GM19240 (cell line): ENCODE measurements around the gene EVX1.
A peak's percentile ranks its signal among the peaks of the same experiment; 100 is the strongest.

ENCODE experiments used
- DNase-seq: peaks from one replicate; pipeline ENCODE4 v3.0.0; 2011; ENCODE audit warnings: low spot score; ENCODE audit not compliant: insufficient read length

Gene EVX1

DNA sequence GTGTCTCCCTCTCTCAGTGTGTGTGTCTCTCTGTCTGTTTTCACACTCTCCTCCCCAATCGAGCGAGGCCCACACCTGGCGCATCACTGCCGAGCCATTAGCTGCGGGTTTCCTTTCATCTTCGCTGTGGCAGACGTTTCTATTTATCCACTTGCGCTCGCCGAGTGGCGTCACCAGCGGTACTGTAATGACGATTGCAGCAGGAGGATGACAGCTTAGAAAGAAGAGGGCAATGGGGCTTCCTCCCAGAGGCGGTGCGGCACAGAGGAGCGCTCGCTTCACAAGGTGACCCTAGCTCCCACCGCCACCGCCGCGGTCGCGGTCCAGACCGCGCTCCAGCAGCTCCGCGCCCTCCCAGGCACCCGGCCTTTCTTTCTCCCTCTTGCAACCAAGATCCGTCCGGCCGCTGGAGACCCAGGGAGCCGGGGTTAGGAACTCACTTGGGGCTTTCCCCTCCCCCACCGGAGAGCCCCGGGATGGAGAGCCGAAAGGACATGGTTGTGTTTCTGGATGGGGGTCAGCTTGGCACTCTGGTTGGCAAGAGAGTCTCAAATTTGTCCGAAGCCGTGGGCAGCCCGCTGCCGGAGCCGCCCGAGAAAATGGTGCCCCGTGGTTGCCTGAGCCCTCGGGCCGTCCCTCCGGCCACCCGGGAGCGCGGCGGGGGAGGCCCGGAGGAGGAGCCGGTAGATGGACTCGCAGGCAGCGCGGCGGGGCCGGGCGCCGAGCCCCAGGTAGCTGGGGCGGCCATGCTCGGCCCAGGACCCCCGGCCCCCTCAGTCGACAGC, at the start of gene EVX1:
TSS of gene EVX1 (plus strand) at position 248 of the 785 bp plus-strand sequence. CDS start at position 477, 229 bp downstream.
- DNase-seq = no peak

GRCh38 chr7:27193335-27194001, 49.1 kb upstream of the EVX1 start:
- DNase-seq = no peak

GRCh38 chr7:27194002-27194352, 48.6 kb upstream of the EVX1 start:
- no peak for DNase-seq

- DNase-seq = no peak
Observed at GRCh38 chr7:27194686-27195379, 47.8 kb upstream of the EVX1 start.

DNA sequence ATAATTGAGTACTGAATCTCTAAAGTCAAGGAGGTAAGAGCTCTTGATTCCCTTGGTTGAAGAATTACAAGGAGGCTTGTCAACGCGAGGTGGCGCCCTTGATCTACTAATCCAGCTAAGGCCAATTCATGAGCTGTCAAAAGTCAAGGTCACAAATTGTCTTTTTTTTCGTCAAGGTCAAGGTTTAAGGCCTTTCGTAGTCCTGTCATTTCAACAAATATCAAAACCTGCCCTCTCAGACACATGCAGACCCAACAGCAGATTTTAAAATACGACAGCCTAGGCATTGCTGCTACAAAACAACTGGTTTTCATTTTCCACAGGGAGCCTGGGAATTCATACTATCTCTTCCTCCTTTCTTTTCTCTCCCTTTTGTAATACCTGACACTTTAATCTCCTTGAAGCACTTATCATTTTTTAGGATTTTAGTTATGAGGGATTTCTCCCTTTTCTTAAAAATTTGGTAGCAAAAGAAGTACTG, 46.3 kb upstream of the EVX1 start:
- peak; percentile 77 for DNase-seq

- DNase-seq = no peak
Observed at GRCh38 chr7:27197137-27198042, 45.2 kb upstream of the EVX1 start.

DNA sequence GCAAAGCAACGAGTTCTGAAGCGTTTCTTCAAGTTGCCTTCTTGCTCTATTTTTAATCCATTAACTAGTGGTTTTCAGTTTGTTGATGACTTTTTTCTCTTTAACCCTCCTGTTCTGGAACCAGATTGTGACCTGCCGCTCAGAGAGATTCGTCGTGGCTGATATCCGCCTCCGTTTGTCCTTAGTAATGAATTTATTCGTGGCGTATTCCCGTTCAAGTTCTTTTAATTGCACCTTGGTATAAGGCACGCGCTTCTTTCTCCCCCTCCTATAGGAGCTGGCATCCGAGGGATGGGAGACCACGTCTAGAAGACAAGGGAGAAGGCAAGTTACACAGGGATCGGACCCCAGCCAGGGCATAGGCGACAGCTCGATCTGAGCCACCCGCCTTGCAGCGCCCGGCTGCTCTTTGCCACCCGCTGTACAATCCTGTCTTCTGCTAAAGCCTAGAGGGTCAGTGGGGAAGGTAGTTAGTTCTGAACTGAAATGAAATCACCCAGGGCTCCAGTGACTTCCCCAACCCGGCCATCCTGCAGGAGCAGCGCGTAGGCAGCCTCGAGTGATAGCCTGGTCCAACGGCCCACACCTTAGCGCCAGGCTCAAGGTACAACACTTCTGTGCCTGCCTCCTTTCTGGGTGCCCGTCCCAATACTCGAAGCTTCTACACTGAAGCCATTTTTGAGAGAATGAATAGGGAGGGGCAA, 44.3 kb upstream of the EVX1 start:
- DNase-seq = no peak

DNA sequence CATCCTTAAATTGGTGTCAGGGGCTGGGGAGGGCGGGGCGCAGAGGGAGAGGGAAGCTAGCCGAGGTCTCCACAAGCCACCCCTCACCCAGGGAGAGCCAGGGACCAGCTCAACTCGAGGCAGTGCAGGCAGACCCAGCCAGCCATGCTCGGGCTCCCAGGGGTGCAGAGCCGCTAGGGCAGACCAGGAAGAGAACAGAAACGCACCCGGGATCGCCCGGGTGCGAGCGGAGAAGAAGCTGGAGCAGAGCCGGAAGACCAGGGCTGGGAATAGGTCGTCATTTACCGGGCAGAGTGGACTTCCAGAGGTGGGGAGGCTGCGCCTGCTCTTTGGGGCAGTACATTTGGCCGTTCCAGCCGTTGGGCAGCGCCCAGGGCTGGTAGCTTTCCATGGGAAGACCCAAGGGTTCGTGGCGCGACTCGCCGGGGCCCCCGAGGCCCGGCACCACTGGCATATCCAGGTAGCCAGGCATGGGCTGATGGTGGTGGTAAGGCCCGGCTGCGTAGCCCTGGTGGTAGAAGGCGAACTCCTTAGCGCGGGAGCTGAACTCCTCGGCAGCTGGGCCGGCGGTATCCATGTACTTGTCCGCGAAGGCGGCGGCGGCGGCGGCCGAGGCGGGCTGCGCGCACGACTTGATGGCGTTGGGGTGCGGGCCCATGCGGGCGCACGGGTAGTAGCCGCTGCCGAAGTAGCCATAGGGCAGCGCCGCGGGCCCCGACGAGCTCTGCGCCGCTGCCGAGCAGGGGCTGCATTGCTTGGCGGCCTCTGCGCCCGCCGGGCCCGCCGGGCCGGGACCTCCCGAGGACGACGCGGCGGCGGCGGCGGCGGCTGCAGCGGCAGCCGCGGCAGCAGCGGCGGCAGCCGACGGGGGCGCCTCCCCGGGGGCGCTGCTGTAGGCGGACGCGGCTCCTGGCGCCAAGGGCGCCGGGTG, 43.5 kb upstream of the EVX1 start:
- DNase-seq = no peak

DNA sequence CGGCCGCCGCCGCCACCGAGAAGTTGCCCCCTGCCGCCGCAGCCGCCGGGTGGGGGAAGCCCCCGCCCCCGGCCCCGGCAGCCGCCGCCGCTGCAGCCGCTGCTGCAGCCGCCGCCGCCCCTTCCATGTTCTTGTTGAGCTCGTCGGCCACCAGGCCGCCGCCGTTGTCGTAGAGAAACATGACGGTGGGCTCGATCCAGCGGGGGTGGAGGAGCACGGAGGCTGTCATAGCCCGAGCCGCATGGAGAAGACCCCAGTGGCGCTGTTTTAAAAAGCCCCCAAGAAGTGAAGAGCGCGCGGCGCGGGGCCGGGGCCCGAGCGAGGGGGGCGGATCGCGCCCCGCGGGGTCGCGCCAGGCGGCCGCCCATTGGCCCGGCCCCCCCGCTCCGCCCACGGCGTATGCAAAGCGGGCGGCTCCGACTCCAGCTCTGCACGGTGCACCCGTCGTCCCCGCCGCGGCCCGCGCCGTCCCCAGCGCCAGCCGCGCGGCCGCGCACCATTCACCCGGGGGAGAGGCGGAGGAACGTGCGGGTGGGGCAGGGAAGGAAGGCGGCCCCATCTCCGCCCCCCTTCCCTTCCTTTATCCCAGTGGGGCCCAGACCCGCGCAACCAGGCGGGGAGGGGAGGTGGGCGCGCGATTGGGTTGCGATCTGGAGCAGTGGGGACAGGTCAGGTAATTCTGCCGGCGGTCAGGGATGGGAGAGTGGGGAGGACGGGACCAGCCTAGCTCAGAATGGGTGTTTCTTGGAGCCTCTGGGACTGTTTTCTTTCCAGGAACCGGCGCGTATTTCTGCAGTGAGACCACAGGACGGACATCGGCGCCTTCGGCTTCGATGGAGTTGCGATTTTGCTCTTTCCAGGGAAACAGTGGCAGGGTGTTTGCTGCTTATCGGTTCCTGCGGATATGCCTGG, 42.5 kb upstream of the EVX1 start, which contains the start of gene HOXA13:
TSS of gene HOXA13 (minus strand) at position 243 of the 912 bp plus-strand sequence. CDS start at position 229, 14 bp downstream.
- no peak for DNase-seq

GRCh38 chr7:27200761-27201579, 41.6 kb upstream of the EVX1 start:
- no peak for DNase-seq

- DNase-seq = no peak
Observed at GRCh38 chr7:27201580-27202017, 41.0 kb upstream of the EVX1 start.

GRCh38 chr7:27202018-27202861, 40.4 kb upstream of the EVX1 start:
- DNase-seq = no peak

DNA sequence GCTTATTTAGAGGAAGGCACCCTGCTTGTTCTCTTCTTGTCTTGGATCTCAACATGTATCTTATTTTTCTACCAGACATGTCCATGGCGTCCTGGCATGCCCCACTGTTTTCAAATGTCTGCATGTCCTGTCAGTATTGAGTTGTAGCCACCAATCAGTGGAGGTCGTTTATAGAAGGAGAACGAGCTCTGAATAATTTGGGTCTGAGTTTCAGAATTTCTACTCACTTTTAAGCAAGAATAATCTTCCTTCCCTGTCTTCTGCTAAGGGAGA, 39.8 kb upstream of the EVX1 start:
- no peak for DNase-seq

GRCh38 chr7:27203365-27203953, 39.1 kb upstream of the EVX1 start:
- DNase-seq = no peak

- no peak for DNase-seq
Observed at GRCh38 chr7:27203964-27204594, 38.5 kb upstream of the EVX1 start.

GRCh38 chr7:27204851-27205322, 37.7 kb upstream of the EVX1 start:
- DNase-seq = no peak
